Brain microvascular endothelial cell (primary cell): ENCODE results near the gene CDKN2A.

Experiments used
- DNase-seq: peaks from one replicate; pipeline ENCODE4 v3.0.0-alpha.2; 2020
- H3K27ac ChIP-seq: fragments of 250-450 bp; sonication (Bioruptor Pico); 2 replicates; pipeline ENCODE4 v1.5.1; 2020; ENCODE audit warnings: mild to moderate bottlenecking, moderate library complexity
- H3K27me3 ChIP-seq: fragments of 250-450 bp; sonication (Bioruptor Pico); replicated peaks from 2 replicates; pipeline ENCODE4 v1.5.1; 2020; ENCODE audit warnings: mild to moderate bottlenecking
- H3K36me3 ChIP-seq: fragments of 250-450 bp; sonication (Bioruptor Pico); replicated peaks from 2 replicates; pipeline ENCODE4 v1.5.1; 2020; ENCODE audit warnings: mild to moderate bottlenecking
- H3K4me3 ChIP-seq: 2 replicates; pipeline ENCODE4 v1.5.1; 2011; ENCODE audit warnings: low read depth, mild to moderate bottlenecking, control low read depth, low read length, moderate library complexity
- in situ Hi-C: cut with HindIII; loops from 2 replicates; pipeline ENCODE4 v1.10.0; 2017; ENCODE audit warnings: low sequenced_read_pairs, low pct_ligation_motif_present
- TF ChIP-seq, protein P1 (sequence below): IDR thresholded peaks from 2 replicates; pipeline ENCODE4 v1.5.1; 2011; ENCODE audit warnings: low read depth, mild to moderate bottlenecking, moderate library complexity, low read length, control low read depth, inconsistent platforms; ENCODE audit errors: missing control alignments

CDKN2A gene

GRCh38 chr9:22031655-22032411 lies 37.6 kb upstream of the CDKN2A start:
- TF ChIP-seq, protein P1, sequence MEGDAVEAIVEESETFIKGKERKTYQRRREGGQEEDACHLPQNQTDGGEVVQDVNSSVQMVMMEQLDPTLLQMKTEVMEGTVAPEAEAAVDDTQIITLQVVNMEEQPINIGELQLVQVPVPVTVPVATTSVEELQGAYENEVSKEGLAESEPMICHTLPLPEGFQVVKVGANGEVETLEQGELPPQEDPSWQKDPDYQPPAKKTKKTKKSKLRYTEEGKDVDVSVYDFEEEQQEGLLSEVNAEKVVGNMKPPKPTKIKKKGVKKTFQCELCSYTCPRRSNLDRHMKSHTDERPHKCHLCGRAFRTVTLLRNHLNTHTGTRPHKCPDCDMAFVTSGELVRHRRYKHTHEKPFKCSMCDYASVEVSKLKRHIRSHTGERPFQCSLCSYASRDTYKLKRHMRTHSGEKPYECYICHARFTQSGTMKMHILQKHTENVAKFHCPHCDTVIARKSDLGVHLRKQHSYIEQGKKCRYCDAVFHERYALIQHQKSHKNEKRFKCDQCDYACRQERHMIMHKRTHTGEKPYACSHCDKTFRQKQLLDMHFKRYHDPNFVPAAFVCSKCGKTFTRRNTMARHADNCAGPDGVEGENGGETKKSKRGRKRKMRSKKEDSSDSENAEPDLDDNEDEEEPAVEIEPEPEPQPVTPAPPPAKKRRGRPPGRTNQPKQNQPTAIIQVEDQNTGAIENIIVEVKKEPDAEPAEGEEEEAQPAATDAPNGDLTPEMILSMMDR = no peak
- H3K27me3 ChIP-seq = no peaks in the 10 kb centered on the region
- no peak for DNase-seq
- in situ Hi-C loops = loop anchor here (25.0 kb wide), 1 partner anchor 205 kb away; no protein-coding TSS in a partner anchor
- no peaks in the 10 kb centered on the region for H3K36me3 ChIP-seq
- no peak overlapping the region for H3K4me3 ChIP-seq
- H3K27ac ChIP-seq = no peak overlapping the region

- TF ChIP-seq, protein P1 = no peak
- no peaks in the 10 kb centered on the region for H3K27me3 ChIP-seq
- H3K4me3 ChIP-seq = no peak overlapping the region
- peak overlapping the region; percentile 56 for H3K27ac ChIP-seq
- peak; percentile 42 for DNase-seq
- in situ Hi-C loops = loop anchor here (25.0 kb wide), 1 partner anchor 207 kb away; no protein-coding TSS in a partner anchor
- H3K36me3 ChIP-seq = no peaks in the 10 kb centered on the region
Observed at GRCh38 chr9:22030101-22030598, 36.0 kb upstream of the CDKN2A start.

- no peak for DNase-seq
- Histone ChIP-seq H3K36me3 (no peaks in the 10 kb centered on the region), H3K27me3 (no peaks in the 10 kb centered on the region), H3K4me3 (no peak overlapping the region), H3K27ac (no peak overlapping the region)
- TF ChIP-seq, protein P1 = no peak
- in situ Hi-C loops = loop anchor here (25.0 kb wide), 1 partner anchor 208 kb away; no protein-coding TSS in a partner anchor
Observed at GRCh38 chr9:22029231-22029630, 35.0 kb upstream of the CDKN2A start.

GRCh38 chr9:22028394-22028793 lies 34.2 kb upstream of the CDKN2A start:
- Histone ChIP-seq H3K36me3 (no peaks in the 10 kb centered on the region), H3K27me3 (no peaks in the 10 kb centered on the region), H3K4me3 (no peak overlapping the region), H3K27ac (no peak overlapping the region)
- DNase-seq = no peak
- TF ChIP-seq, protein P1 = no peak
- in situ Hi-C loops = loop anchor here (25.0 kb wide), 1 partner anchor 209 kb away; no protein-coding TSS in a partner anchor

DNA sequence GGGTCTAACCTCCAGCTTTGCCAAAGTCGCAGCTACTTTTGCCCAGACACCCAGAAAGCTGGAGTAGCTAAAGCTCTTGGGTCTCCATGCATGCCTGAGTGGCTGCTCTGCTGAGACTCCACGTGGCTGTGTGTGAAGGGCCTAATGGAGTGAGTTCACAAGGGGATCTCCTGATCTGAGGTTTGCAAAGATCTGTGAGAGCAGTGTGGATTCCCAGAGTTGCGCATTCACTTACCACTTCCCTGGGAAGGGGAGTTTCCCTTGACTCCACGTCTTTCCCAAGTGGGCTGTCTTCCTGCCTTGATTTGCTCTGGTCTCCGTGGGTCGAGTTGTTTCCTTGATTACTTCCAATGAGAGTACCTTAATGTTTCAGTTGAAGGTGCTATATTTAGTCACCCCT lies 32.5 kb upstream of the CDKN2A start:
- Histone ChIP-seq H3K27ac (no peak overlapping the region), H3K4me3 (no peak overlapping the region)
- in situ Hi-C loops = loop anchor here (25.0 kb wide), 1 partner anchor 211 kb away; no protein-coding TSS in a partner anchor

More for the DNA sequence above, 32.5 kb upstream of the CDKN2A start:
- Histone ChIP-seq H3K27me3 (no peaks in the 10 kb centered on the region), H3K36me3 (no peaks in the 10 kb centered on the region)
- TF ChIP-seq, protein P1 = no peak
- DNase-seq = no peak
